DOHH2 (cell line): ENCODE results near the gene RPL39.
"Not testable (repeated sequence)": the region's sequence is repeated elsewhere in the genome, so short reads cannot be mapped to it uniquely, and the experiment has no call there.

Experiments
- H3F3A ChIP-seq: fragments of 200-600 bp; sonication (generic), shearing (Covaris generic); 2 replicates; pipeline ENCODE4 v1.6.0; 2016; ENCODE audit warnings: antibody characterized with exemption, mild to moderate bottlenecking; ENCODE audit not compliant: control insufficient read depth, insufficient read depth
- H3K27ac ChIP-seq: fragments of 200-600 bp; sonication (generic); 2 replicates; pipeline ENCODE4 v1.5.1; 2014; ENCODE audit warnings: low read depth, mild to moderate bottlenecking, low read length, moderate library complexity
- H3K27me3 ChIP-seq: fragments of 200-600 bp; sonication (generic); 2 replicates; pipeline ENCODE4 v1.6.1; 2014; ENCODE audit warnings: mild to moderate bottlenecking, low read length, mixed read lengths; ENCODE audit not compliant: control insufficient read depth
- H3K36me3 ChIP-seq: fragments of 200-600 bp; sonication (generic); 2 replicates; pipeline ENCODE4 v1.6.1; 2014; ENCODE audit warnings: mild to moderate bottlenecking, low read length, moderate library complexity, mixed read lengths; ENCODE audit not compliant: control insufficient read depth
- H3K4me1 ChIP-seq: fragments of 200-600 bp; sonication (generic); 2 replicates; pipeline ENCODE4 v1.6.1; 2014; ENCODE audit warnings: mild to moderate bottlenecking, low read length, mixed read lengths; ENCODE audit not compliant: control insufficient read depth
- H3K4me2 ChIP-seq: fragments of 200-600 bp; sonication (generic); 2 replicates; pipeline ENCODE4 v1.6.0; 2014; ENCODE audit warnings: mild to moderate bottlenecking, low read length, moderate library complexity
- H3K4me3 ChIP-seq: fragments of 200-600 bp; sonication (generic); 2 replicates; pipeline ENCODE4 v1.5.1; 2014; ENCODE audit warnings: mild to moderate bottlenecking, low read length, mixed read lengths
- H3K79me2 ChIP-seq: fragments of 200-600 bp; sonication (generic); 2 replicates; pipeline ENCODE4 v1.6.1; 2014; ENCODE audit warnings: mild to moderate bottlenecking, low read length, mixed read lengths; ENCODE audit not compliant: control insufficient read depth
- H3K9me2 ChIP-seq: fragments of 200-600 bp; sonication (generic); replicated peaks from 2 replicates; pipeline ENCODE4 v1.6.1; 2014; ENCODE audit warnings: mild to moderate bottlenecking, low read length, mixed read lengths; ENCODE audit not compliant: control insufficient read depth
- H3K9me3 ChIP-seq: fragments of 200-600 bp; sonication (generic); 2 replicates; pipeline ENCODE4 v1.6.1; 2014; ENCODE audit warnings: antibody characterized with exemption, low read length, mixed read lengths; ENCODE audit not compliant: control insufficient read depth, insufficient read depth
- H4K20me1 ChIP-seq: fragments of 200-600 bp; sonication (generic); 2 replicates; pipeline ENCODE4 v1.6.0; 2014; ENCODE audit warnings: low read depth, mild to moderate bottlenecking, antibody characterized with exemption, low read length, moderate library complexity; ENCODE audit not compliant: control insufficient read depth, insufficient read depth
- EZH2phosphoT487 ChIP-seq: fragments of 200-600 bp; sonication (generic); IDR thresholded peaks from 2 replicates; pipeline ENCODE4 v1.6.1; 2017; ENCODE audit warnings: borderline replicate concordance, mild to moderate bottlenecking, antibody characterized with exemption, low read length, moderate library complexity, mixed read lengths
- TF ChIP-seq, protein P1 (sequence below): fragments of 200-600 bp; sonication (generic); IDR thresholded peaks from one replicate; pipeline ENCODE4 v1.5.1; 2014; ENCODE audit warnings: antibody characterized with exemption, mild to moderate bottlenecking, low read depth, low read length; ENCODE audit not compliant: poor library complexity, severe bottlenecking

Gene RPL39

DNA sequence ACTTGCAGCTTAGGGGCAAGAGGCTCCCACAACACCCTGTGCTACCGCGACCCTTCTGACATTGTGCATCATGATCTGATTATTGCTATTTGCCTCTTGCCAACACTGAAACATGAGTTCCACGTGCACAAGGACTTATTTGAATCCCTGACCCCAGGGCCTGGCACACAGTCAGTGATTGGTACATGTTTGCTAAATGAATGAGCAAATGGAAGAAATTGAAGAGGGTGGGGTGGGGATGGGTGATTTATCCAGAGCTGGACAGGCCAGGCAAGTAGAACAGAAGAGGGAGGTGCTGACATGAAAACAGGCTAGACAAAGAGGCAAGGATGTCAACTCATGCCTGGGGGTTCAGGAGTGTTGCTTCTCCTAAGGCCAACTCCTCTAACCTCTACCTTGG lies 24.9 kb upstream of the RPL39 start:
- Histone ChIP-seq H3F3A (no peaks in the 10 kb centered on the region), H3K9me3 (no peaks in the 10 kb centered on the region), H3K9me2 (no peaks in the 10 kb centered on the region), H3K27me3 (no peaks in the 10 kb centered on the region), H3K4me1 (no peaks in the 10 kb centered on the region), H3K27ac (no peak overlapping the region), H3K4me2 (no peak overlapping the region), H3K79me2 (no peaks in the 10 kb centered on the region), H3K4me3 (no peak overlapping the region), H4K20me1 (no peaks in the 10 kb centered on the region), H3K36me3 (no peaks in the 10 kb centered on the region)
- no peak for TF ChIP-seq EZH2phosphoT487
- TF ChIP-seq, protein P1, sequence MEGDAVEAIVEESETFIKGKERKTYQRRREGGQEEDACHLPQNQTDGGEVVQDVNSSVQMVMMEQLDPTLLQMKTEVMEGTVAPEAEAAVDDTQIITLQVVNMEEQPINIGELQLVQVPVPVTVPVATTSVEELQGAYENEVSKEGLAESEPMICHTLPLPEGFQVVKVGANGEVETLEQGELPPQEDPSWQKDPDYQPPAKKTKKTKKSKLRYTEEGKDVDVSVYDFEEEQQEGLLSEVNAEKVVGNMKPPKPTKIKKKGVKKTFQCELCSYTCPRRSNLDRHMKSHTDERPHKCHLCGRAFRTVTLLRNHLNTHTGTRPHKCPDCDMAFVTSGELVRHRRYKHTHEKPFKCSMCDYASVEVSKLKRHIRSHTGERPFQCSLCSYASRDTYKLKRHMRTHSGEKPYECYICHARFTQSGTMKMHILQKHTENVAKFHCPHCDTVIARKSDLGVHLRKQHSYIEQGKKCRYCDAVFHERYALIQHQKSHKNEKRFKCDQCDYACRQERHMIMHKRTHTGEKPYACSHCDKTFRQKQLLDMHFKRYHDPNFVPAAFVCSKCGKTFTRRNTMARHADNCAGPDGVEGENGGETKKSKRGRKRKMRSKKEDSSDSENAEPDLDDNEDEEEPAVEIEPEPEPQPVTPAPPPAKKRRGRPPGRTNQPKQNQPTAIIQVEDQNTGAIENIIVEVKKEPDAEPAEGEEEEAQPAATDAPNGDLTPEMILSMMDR: no peak

DNA sequence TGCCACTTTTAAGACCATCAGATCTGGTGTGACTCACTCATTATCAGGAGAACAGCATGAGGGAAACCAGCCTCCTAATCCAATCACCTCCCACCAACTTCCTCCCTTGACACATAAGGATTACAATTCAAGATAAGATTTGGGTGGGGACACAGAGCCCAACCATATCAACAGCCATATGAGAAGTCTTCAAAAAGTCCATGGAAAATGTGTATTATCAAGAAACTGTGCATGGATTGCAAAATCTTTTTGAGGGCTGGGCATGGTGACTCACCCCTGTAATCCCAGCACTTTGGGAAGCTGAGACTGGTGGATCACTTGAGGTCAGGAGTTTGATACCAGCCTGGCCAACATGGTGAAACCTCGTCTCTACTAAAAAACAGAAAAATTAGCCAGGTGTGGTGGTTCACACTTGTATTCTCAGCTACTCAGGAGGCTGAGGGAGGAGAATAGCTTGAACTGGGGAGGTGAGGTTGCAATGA lies 17.8 kb upstream of the RPL39 start:
- TF ChIP-seq, protein P1: no peak
- no peak for TF ChIP-seq EZH2phosphoT487

DNA sequence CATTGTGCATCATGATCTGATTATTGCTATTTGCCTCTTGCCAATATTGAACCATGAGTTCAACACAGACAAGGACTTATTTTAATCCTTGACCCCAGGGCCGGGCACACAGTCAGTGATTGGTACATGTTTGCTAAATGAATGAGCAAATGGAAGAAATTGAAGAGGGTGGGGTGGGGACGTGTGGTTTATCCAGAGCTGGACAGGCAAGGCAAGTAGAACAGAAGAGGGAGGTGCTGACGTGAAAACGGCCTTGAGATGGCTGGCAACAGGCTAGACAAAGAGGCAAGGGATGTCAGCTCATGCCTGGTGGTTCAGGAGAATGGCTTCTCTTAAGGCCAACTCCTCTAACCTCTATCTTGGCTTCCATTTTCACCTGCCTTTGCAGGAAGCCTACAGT lies 17.0 kb upstream of the RPL39 start:
- H3K9me2 ChIP-seq, H3K27me3 ChIP-seq, H3F3A ChIP-seq, H4K20me1 ChIP-seq, H3K27ac ChIP-seq, H3K4me3 ChIP-seq, H3K9me3 ChIP-seq, H3K36me3 ChIP-seq, H3K79me2 ChIP-seq, H3K4me2 ChIP-seq, H3K4me1 ChIP-seq: not testable (repeated sequence)

More for the DNA sequence above, 17.8 kb upstream of the RPL39 start:
- Histone ChIP-seq H3K27me3 (no peaks in the 10 kb centered on the region), H3K9me3 (no peaks in the 10 kb centered on the region), H3K4me2 (no peak overlapping the region), H3K36me3 (no peaks in the 10 kb centered on the region), H3K4me3 (no peak overlapping the region), H4K20me1 (no peaks in the 10 kb centered on the region), H3K9me2 (no peaks in the 10 kb centered on the region), H3K79me2 (no peaks in the 10 kb centered on the region), H3F3A (no peaks in the 10 kb centered on the region), H3K27ac (no peak overlapping the region), H3K4me1 (no peaks in the 10 kb centered on the region)

DNA sequence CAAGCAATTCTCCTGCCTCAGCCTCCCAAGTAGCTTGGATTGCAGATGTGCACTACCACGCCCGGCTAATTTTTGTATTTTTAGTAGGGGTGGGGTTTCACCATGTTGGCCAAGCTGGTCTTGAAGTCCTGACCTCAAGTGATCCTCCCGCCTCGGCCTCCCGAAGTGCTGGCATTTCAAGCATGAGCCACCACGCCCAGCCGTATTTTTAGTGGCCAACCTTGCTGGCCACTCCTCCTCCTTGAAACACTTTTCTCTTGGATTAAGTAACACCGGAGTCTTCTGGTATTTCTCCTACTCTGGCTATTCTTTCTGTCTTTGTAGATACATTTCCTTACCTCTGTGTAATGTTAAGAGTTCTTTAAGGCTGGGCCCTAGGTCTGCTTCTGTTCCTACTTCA lies 11.1 kb upstream of the RPL39 start:
- H3K27me3 ChIP-seq: no peaks in the 10 kb centered on the region
- no peak overlapping the region for H3K27ac ChIP-seq
- no peaks in the 10 kb centered on the region for H3K4me1 ChIP-seq
- H3K79me2 ChIP-seq: no peaks in the 10 kb centered on the region
- H3K4me3 ChIP-seq: no peak overlapping the region
- no peaks in the 10 kb centered on the region for H3F3A ChIP-seq
- TF ChIP-seq, protein P1: no peak
- TF ChIP-seq EZH2phosphoT487: no peak
- H4K20me1 ChIP-seq: no peaks in the 10 kb centered on the region
- no peaks in the 10 kb centered on the region for H3K9me2 ChIP-seq
- H3K4me2 ChIP-seq: no peak overlapping the region
- no peaks in the 10 kb centered on the region for H3K9me3 ChIP-seq
- no peaks in the 10 kb centered on the region for H3K36me3 ChIP-seq
